Spleen (tissue), 7 donors: ENCODE results near the gene CXCL14.

Source experiments
- POLR2AphosphoS5 ChIP-seq, 3 donors: sonication (generic); formaldehyde crosslinking; IDR thresholded peaks; one replicate each; pipeline ENCODE4 v1.5.1; 2017; ENCODE audit warnings: antibody characterized with exemption in 3 of 3
- TF ChIP-seq, protein P1 (sequence below), 11 experiments: fragments of 200-600 bp in 7 of 11; fragments of 450-650 bp in 4 of 11; sonication (generic) in 4 of 11; IDR thresholded peaks in 8 of 11; conservative IDR thresholded peaks in 3 of 11; 1 replicate in 7 of 11; 2 replicates in 4 of 11; pipeline versions ENCODE4 v1.4.0 to v1.8.0; 2016 to 2021; ENCODE audit warnings: antibody characterized with exemption in 11 of 11, inconsistent platforms in 4 of 11, mild to moderate bottlenecking in 1 of 11
- donor health status: DM: no; HTN: no; CAD: no; lungs with moderate emphysema.
- donor health status: DM: no; HTN: no; CAD: no.
- donor health status: DM: no; HTN: no; CAD: no.

DNA sequence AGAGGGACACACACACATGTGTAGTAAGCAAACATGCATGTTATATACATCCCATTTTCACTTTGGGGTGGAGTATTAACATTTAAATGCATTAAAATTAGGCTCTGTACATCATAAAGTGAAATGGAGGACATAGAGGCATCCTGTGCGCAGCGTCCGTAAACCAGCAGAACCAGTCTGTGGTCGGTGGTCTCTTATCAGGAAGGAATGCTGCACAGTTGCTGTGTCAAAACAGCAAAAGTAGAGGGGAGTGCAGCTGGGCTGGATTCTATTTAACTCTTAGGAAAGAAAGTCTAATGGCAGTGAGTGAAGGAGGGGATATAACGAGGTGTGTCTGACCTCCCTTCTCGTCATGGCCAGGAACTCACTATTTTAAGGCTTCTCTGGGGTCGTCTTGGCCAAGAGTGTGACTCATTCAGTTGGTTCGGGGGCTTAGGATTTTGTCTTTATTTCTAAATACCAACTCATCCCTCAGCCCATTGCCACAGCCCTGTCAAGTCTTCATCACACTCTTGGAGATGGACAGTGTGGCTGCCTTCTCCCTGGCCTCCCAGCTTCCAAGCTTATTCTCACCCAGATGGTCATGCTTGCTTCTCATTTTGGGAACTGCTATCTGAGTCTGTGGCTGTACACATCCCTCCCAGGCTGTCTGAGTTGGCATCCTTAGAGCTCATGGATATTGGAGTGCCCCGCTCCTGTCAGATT is 20.1 kb upstream of the CXCL14 start:
- TF ChIP-seq, protein P1, sequence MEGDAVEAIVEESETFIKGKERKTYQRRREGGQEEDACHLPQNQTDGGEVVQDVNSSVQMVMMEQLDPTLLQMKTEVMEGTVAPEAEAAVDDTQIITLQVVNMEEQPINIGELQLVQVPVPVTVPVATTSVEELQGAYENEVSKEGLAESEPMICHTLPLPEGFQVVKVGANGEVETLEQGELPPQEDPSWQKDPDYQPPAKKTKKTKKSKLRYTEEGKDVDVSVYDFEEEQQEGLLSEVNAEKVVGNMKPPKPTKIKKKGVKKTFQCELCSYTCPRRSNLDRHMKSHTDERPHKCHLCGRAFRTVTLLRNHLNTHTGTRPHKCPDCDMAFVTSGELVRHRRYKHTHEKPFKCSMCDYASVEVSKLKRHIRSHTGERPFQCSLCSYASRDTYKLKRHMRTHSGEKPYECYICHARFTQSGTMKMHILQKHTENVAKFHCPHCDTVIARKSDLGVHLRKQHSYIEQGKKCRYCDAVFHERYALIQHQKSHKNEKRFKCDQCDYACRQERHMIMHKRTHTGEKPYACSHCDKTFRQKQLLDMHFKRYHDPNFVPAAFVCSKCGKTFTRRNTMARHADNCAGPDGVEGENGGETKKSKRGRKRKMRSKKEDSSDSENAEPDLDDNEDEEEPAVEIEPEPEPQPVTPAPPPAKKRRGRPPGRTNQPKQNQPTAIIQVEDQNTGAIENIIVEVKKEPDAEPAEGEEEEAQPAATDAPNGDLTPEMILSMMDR (IDR thresholded peaks at IDR 0.05 in 8 of 11, conservative IDR thresholded peaks at IDR 0.05 in 3 of 11), result no peak
- no peak for TF ChIP-seq POLR2AphosphoS5 (IDR thresholded peaks at IDR 0.05)
